H9 (cell line): ENCODE results near the gene DNAI2. TPM values are rescaled to one million over a fixed set of nuclear protein-coding genes. Genes with fewer than 3 reads are reported as not detected.

ENCODE experiments used
- DNase-seq: peaks from one replicate; pipeline ENCODE4 v3.0.0-alpha.2; 2017
- H2AFZ ChIP-seq: one replicate; pipeline ENCODE4 v1.6.1; 2013; ENCODE audit warnings: mild to moderate bottlenecking, low read length, control low read depth, moderate library complexity
- H2AK5ac ChIP-seq: 2 replicates; pipeline ENCODE4 v1.6.1; 2013; ENCODE audit warnings: low read length, control low read depth, mixed read lengths; ENCODE audit not compliant: insufficient read length
- H2BK120ac ChIP-seq: one replicate; pipeline ENCODE4 v1.6.1; 2013; ENCODE audit warnings: low read depth, mild to moderate bottlenecking, low read length, control low read depth, inconsistent platforms; ENCODE audit not compliant: poor library complexity, severe bottlenecking
- H2BK12ac ChIP-seq: 2 replicates; pipeline ENCODE4 v1.6.1; 2013; ENCODE audit warnings: low read length, control low read depth, mixed read lengths, low read depth; ENCODE audit not compliant: insufficient read length
- H2BK15ac ChIP-seq: 2 replicates; pipeline ENCODE4 v1.6.1; 2013; ENCODE audit warnings: low read depth, low read length, control low read depth
- H2BK20ac ChIP-seq: one replicate; pipeline ENCODE4 v1.6.1; 2013; ENCODE audit warnings: low read depth, mild to moderate bottlenecking, low read length, control low read depth, inconsistent platforms; ENCODE audit not compliant: poor library complexity, severe bottlenecking
- H2BK5ac ChIP-seq: 2 replicates; pipeline ENCODE4 v1.6.1; 2013; ENCODE audit warnings: low read length, control low read depth, mixed read lengths; ENCODE audit not compliant: insufficient read length
- H3K14ac ChIP-seq: 2 replicates; pipeline ENCODE4 v1.6.1; 2013; ENCODE audit warnings: low read length, control low read depth; ENCODE audit not compliant: insufficient read depth
- H3K18ac ChIP-seq: 2 replicates; pipeline ENCODE4 v1.6.1; 2013; ENCODE audit warnings: low read depth, mild to moderate bottlenecking, mixed read lengths, low read length, control low read depth; ENCODE audit not compliant: insufficient read length
- H3K23ac ChIP-seq: 2 replicates; pipeline ENCODE4 v1.6.1; 2013; ENCODE audit warnings: low read length, control low read depth, mixed read lengths, low read depth; ENCODE audit not compliant: insufficient read length
- H3K23me2 ChIP-seq: 2 replicates; pipeline ENCODE4 v1.6.1; 2013; ENCODE audit warnings: low read depth, mild to moderate bottlenecking, mixed read lengths, low read length, control low read depth; ENCODE audit not compliant: insufficient read length, poor library complexity, severe bottlenecking
- H3K27ac ChIP-seq: 2 replicates; pipeline ENCODE4 v1.5.1; 2013; ENCODE audit warnings: low read length, control low read depth, mixed read lengths, low read depth; ENCODE audit not compliant: insufficient read length
- H3K27me3 ChIP-seq: 2 replicates; pipeline ENCODE4 v1.6.1; 2013; ENCODE audit warnings: low read length, control low read depth, inconsistent platforms; ENCODE audit not compliant: insufficient read depth
- H3K4ac ChIP-seq: 2 replicates; pipeline ENCODE4 v1.6.1; 2013; ENCODE audit warnings: low read depth, mild to moderate bottlenecking, control low read depth, inconsistent platforms, low read length, moderate library complexity
- H3K4me1 ChIP-seq: 2 replicates; pipeline ENCODE4 v1.6.1; 2013; ENCODE audit warnings: low read length, control low read depth, inconsistent platforms; ENCODE audit not compliant: insufficient read depth
- H3K4me2 ChIP-seq: 2 replicates; pipeline ENCODE4 v1.6.1; 2013; ENCODE audit warnings: low read length, control low read depth, mixed read lengths; ENCODE audit not compliant: insufficient read length, insufficient read depth
- H3K56ac ChIP-seq: 2 replicates; pipeline ENCODE4 v1.6.1; 2013; ENCODE audit warnings: low read depth, mild to moderate bottlenecking, mixed read lengths, low read length, control low read depth; ENCODE audit not compliant: insufficient read length
- H3K79me1 ChIP-seq: 2 replicates; pipeline ENCODE4 v1.6.1; 2013; ENCODE audit warnings: low read depth, mild to moderate bottlenecking, moderate library complexity, low read length, control low read depth, inconsistent platforms; ENCODE audit not compliant: insufficient read depth, poor library complexity, severe bottlenecking
- H3K79me2 ChIP-seq: 2 replicates; pipeline ENCODE4 v1.6.1; 2013; ENCODE audit warnings: low read length, control low read depth, inconsistent platforms; ENCODE audit not compliant: insufficient read depth
- H3K9ac ChIP-seq: 2 replicates; pipeline ENCODE4 v1.6.1; 2013; ENCODE audit warnings: low read length, control low read depth, mixed read lengths; ENCODE audit not compliant: insufficient read length; ENCODE audit errors: extremely low read depth
- H3K9me3 ChIP-seq: one replicate; pipeline ENCODE4 v1.6.1; 2013; ENCODE audit warnings: low read depth, low read length, inconsistent platforms; ENCODE audit not compliant: control insufficient read depth
- H3T11ph ChIP-seq: one replicate; pipeline ENCODE4 v1.6.1; 2013; ENCODE audit warnings: mild to moderate bottlenecking, low read length, control low read depth, inconsistent platforms
- H4K20me1 ChIP-seq: one replicate; pipeline ENCODE4 v1.6.1; 2013; ENCODE audit not compliant: control insufficient read depth, insufficient read length, insufficient read depth
- H4K5ac ChIP-seq: 2 replicates; pipeline ENCODE4 v1.6.1; 2013; ENCODE audit warnings: low read depth, mild to moderate bottlenecking, mixed read lengths, low read length, control low read depth; ENCODE audit not compliant: insufficient read length
- H4K8ac ChIP-seq: replicated peaks from 2 replicates; pipeline ENCODE4 v1.6.1; 2013; ENCODE audit warnings: low read length, control low read depth, mixed read lengths, low read depth; ENCODE audit not compliant: insufficient read length
- H4K91ac ChIP-seq: 2 replicates; pipeline ENCODE4 v1.6.1; 2013; ENCODE audit warnings: low read depth, mild to moderate bottlenecking, moderate library complexity, mixed read lengths, low read length, control low read depth; ENCODE audit not compliant: insufficient read length
- H3K27ac Mint-ChIP-seq, 3 experiments: 2 replicates in 2 of 3; 3 replicates in 1 of 3; pipeline ENCODE4 v1.8.0; 2020 to 2021; ENCODE audit warnings: mixed read lengths in 3 of 3, mild to moderate bottlenecking in 1 of 3, moderate library complexity in 1 of 3
- H3K27me3 Mint-ChIP-seq: 2 replicates; pipeline ENCODE4 v1.8.0; 2021; ENCODE audit warnings: low read depth, mild to moderate bottlenecking, moderate library complexity, mixed read lengths
- H3K36me3 Mint-ChIP-seq, 3 experiments: 2 replicates in 2 of 3; 3 replicates in 1 of 3; pipeline ENCODE4 v1.8.0; 2020 to 2021; ENCODE audit warnings: low read depth in 3 of 3, mixed read lengths in 3 of 3; ENCODE audit not compliant: insufficient read depth in 1 of 3
- H3K4me1 Mint-ChIP-seq, 2 experiments: 2 replicates each; pipeline ENCODE4 v1.8.0; 2020; ENCODE audit warnings: mixed read lengths in 2 of 2
- H3K4me3 Mint-ChIP-seq, 2 experiments: 2 replicates in 1 of 2; 3 replicates in 1 of 2; pipeline ENCODE4 v1.8.0; 2020 to 2021; ENCODE audit warnings: mild to moderate bottlenecking in 2 of 2, mixed read lengths in 2 of 2, moderate library complexity in 1 of 2
- H3K9me3 Mint-ChIP-seq, 2 experiments: 2 replicates in 1 of 2; 3 replicates in 1 of 2; pipeline ENCODE4 v1.8.0; 2020; ENCODE audit warnings: mild to moderate bottlenecking in 2 of 2, mixed read lengths in 2 of 2, moderate library complexity in 1 of 2
- CTCF ChIP-seq: fragments of 200-600 bp; sonication (generic); conservative IDR thresholded peaks from 3 replicates; pipeline ENCODE4 v1.8.0; 2021; ENCODE audit warnings: antibody characterized with exemption, mild to moderate bottlenecking
- WGBS: extraction: QIAGEN DNeasy Blood & Tissue Kit; methylation state at CpG from one replicate; pipeline ENCODE4 v1.1.7; 2013; ENCODE audit warnings: missing lambda C conversion rate, low lambda C conversion rate, mixed read lengths; ENCODE audit not compliant: insufficient read length; ENCODE audit errors: extremely low coverage; 5-methylcytosine and 5-hydroxymethylcytosine counted together
- total RNA-seq: library from RNA; stranded (reverse); gene quantifications from 2 replicates; pipeline ENCODE4 v1.2.1, GENCODE V29; 2021

The DNAI2 gene
- total RNA-seq, 1 experiment from 2014 or later = not detected

GRCh38 chr17:74343526-74344284 is 69.7 kb downstream of the DNAI2 start:
- Histone ChIP-seq H3K4me2 (no peak overlapping the region), H2AK5ac (no peak overlapping the region), H3K23me2 (no peaks in the 10 kb centered on the region), H4K91ac (no peak overlapping the region), H3K56ac (no peak overlapping the region), H3K79me1 (no peaks in the 10 kb centered on the region), H3K4ac (no peak overlapping the region), H2BK12ac (no peak overlapping the region), H3K4me1 (peaks cover 2% of the 10 kb centered on the region; the same call in 1 of the 2 replicates), H4K5ac (no peak overlapping the region), H3K18ac (no peak overlapping the region), H2AFZ (no peak overlapping the region), H3K27ac (no peak overlapping the region), H3K9me3 (no peaks in the 10 kb centered on the region), H2BK20ac (no peak overlapping the region), H3K79me2 (no peaks in the 10 kb centered on the region), H3K27me3 (no peaks in the 10 kb centered on the region), H2BK120ac (no peak overlapping the region), H3K9ac (no peak overlapping the region), H4K20me1 (no peaks in the 10 kb centered on the region), H3T11ph (no peak overlapping the region), H4K8ac (no peak overlapping the region), H3K23ac (no peak overlapping the region), H3K14ac (no peak overlapping the region), H2BK15ac (no peak overlapping the region), H2BK5ac (no peak overlapping the region)
- TF ChIP-seq CTCF = no peak
- H3K9me3 Mint-ChIP-seq = no peaks in the 10 kb centered on the region
- no CpG with 5 or more reads among the region's 9 CpGs for WGBS
- H3K4me1 Mint-ChIP-seq = peaks cover 6 to 31% of the 10 kb centered on the region in 2 experiments
- H3K4me3 Mint-ChIP-seq = no peak overlapping the region
- H3K27me3 Mint-ChIP-seq = peaks cover 35% of the 10 kb centered on the region
- no peak overlapping the region; a peak in 1 of 7 replicates for H3K27ac Mint-ChIP-seq
- DNase-seq = no peak
- no peaks in the 10 kb centered on the region for H3K36me3 Mint-ChIP-seq
